Esophagus muscularis mucosa (tissue), 4 donors: Measurements from ENCODE around the gene NSL1. TPM values are rescaled to one million over a fixed set of nuclear protein-coding genes. Genes with fewer than 3 reads are reported as not detected.
A peak's percentile ranks its signal among the peaks of the same experiment; 100 is the strongest.

ENCODE experiments used
- DNase-seq: peaks from one replicate; pipeline ENCODE4 v3.0.0-alpha.2; 2017; ENCODE audit errors: extremely low spot score
- H3K27ac ChIP-seq, 4 donors: fragments of 200-600 bp; sonication (generic); replicated peaks in 1 of 4; 1 replicate in 3 of 4; 2 replicates in 1 of 4; pipeline ENCODE4 v1.5.1; 2016 to 2019; ENCODE audit warnings: mild to moderate bottlenecking in 1 of 4
- H3K27me3 ChIP-seq, 4 donors: fragments of 200-600 bp; sonication (generic); one replicate each; pipeline versions ENCODE4 v1.5.1 to v1.6.0; 2016 to 2019
- H3K36me3 ChIP-seq, 4 donors: fragments of 200-600 bp; sonication (generic); one replicate each; pipeline ENCODE4 v1.5.1; 2016 to 2019
- H3K4me1 ChIP-seq, 4 donors: fragments of 200-600 bp; sonication (generic); one replicate each; pipeline ENCODE4 v1.5.1; 2016 to 2019
- H3K4me3 ChIP-seq, 4 donors: fragments of 200-600 bp; sonication (generic); 1 replicate in 2 of 4; 2 replicates in 2 of 4; pipeline ENCODE4 v1.5.1; 2016 to 2019; ENCODE audit warnings: mild to moderate bottlenecking in 4 of 4, moderate library complexity in 1 of 4
- H3K9me3 ChIP-seq, 4 donors: fragments of 200-600 bp; sonication (generic); 1 replicate in 3 of 4; 2 replicates in 1 of 4; pipeline ENCODE4 v1.5.1; 2016 to 2019
- CTCF ChIP-seq, 3 experiments: fragments of 200-600 bp in 2 of 3; fragments of 450-650 bp in 1 of 3; sonication (generic) in 2 of 3; IDR thresholded peaks; one replicate each; pipeline ENCODE4 v1.5.1; 2017 to 2019; ENCODE audit warnings: antibody characterized with exemption in 3 of 3, mild to moderate bottlenecking in 2 of 3, moderate library complexity in 1 of 3
- EP300 ChIP-seq: sonication (generic); formaldehyde crosslinking; IDR thresholded peaks from one replicate; pipeline ENCODE4 v1.6.1; 2017; ENCODE audit warnings: antibody characterized with exemption
- POLR2A ChIP-seq: fragments of 450-650 bp; IDR thresholded peaks from one replicate; pipeline ENCODE4 v1.6.1; 2017; ENCODE audit warnings: antibody characterized with exemption, moderate library complexity, mild to moderate bottlenecking, low read depth
- POLR2AphosphoS5 ChIP-seq, 2 donors: sonication (generic); formaldehyde crosslinking; IDR thresholded peaks; one replicate each; pipeline ENCODE4 v1.6.1; 2017; ENCODE audit warnings: antibody characterized with exemption in 2 of 2
- WGBS: methylation state at CpG from one replicate; pipeline ENCODE4 v1.1.5; 2018; 5-methylcytosine and 5-hydroxymethylcytosine counted together
- intact Hi-C: fragments of 100-400 bp; cut with DNase I; formaldehyde crosslinking; loops from one replicate; pipeline ENCODE4 v1.15.1; 2023
- total RNA-seq, 4 donors: library from RNA; depleted of rRNA; stranded (reverse); fragments of >200 nt; gene quantifications; one replicate each; pipeline versions ENCODE4 v1.1.0 to v1.2.1, GENCODE V29; 2016

Gene NSL1
- total RNA-seq, 4 donors from 2014 or later = 20.0 to 42.0 (median 30.8) TPM

- H3K36me3 ChIP-seq = no peaks in the 10 kb centered on the region
- H3K9me3 ChIP-seq = no peaks in the 10 kb centered on the region
- H3K27me3 ChIP-seq = no peaks in the 10 kb centered on the region
- intact Hi-C loops = no loop called here
- no peak overlapping the region for H3K4me3 ChIP-seq
- H3K4me1 ChIP-seq = peaks cover 17 to 35% (median 24%) of the 10 kb centered on the region in 4 donors
- no peak overlapping the region for H3K27ac ChIP-seq
- TF ChIP-seq CTCF (IDR thresholded peaks at IDR 0.05) (peak; percentile 47 to 74 (median 54)), POLR2AphosphoS5 (IDR thresholded peaks at IDR 0.05) (no peak)
- WGBS = 60% methylated on average over 4 of the region's 4 CpGs
- no peak for DNase-seq
Measured at GRCh38 chr1:212749821-212750535, 41.6 kb downstream of the NSL1 start.

- no peak overlapping the region for H3K27ac ChIP-seq
- intact Hi-C loops = no loop called here
- WGBS = 100% methylated on average over 3 of the region's 3 CpGs
- peaks cover 8 to 10% (median 9%) of the 10 kb centered on the region in 4 donors for H3K4me1 ChIP-seq
- no peak for DNase-seq
- TF ChIP-seq EP300 (no peak), CTCF (IDR thresholded peaks at IDR 0.05) (no peak), POLR2A (no peak), POLR2AphosphoS5 (IDR thresholded peaks at IDR 0.05) (no peak)
- H3K4me3 ChIP-seq = no peak overlapping the region
- H3K36me3 ChIP-seq = peaks cover 0 to 2% (median under 1%) of the 10 kb centered on the region in 4 donors
- no peaks in the 10 kb centered on the region for H3K27me3 ChIP-seq
- no peaks in the 10 kb centered on the region for H3K9me3 ChIP-seq
Measured at GRCh38 chr1:212746546-212746945, 45.0 kb downstream of the NSL1 start.

GRCh38 chr1:212745303-212745702 is 46.3 kb downstream of the NSL1 start:
- intact Hi-C loops = no loop called here
- no peak for TF ChIP-seq POLR2AphosphoS5 (IDR thresholded peaks at IDR 0.05)
- TF ChIP-seq CTCF (IDR thresholded peaks at IDR 0.05) = no peak
- TF ChIP-seq POLR2A = no peak
- no peak for TF ChIP-seq EP300
- peaks cover 0 to 8% (median 3%) of the 10 kb centered on the region in 4 donors for H3K36me3 ChIP-seq
- H3K9me3 ChIP-seq = no peaks in the 10 kb centered on the region
- no peak overlapping the region for H3K4me3 ChIP-seq
- peaks cover 5 to 10% (median 7%) of the 10 kb centered on the region in 4 donors for H3K4me1 ChIP-seq
- no peaks in the 10 kb centered on the region for H3K27me3 ChIP-seq
- no peak for DNase-seq
- no peak overlapping the region for H3K27ac ChIP-seq

- TF ChIP-seq POLR2A (no peak), EP300 (no peak), POLR2AphosphoS5 (IDR thresholded peaks at IDR 0.05) (no peak)
- no peak for DNase-seq
- peaks cover 0 to 8% (median 3%) of the 10 kb centered on the region in 4 donors for H3K36me3 ChIP-seq
- no peaks in the 10 kb centered on the region for H3K4me1 ChIP-seq
- no peak overlapping the region for H3K27ac ChIP-seq
- no peaks in the 10 kb centered on the region for H3K9me3 ChIP-seq
- intact Hi-C loops = no loop called here
- WGBS = 92% methylated on average over 4 of the region's 4 CpGs
- H3K4me3 ChIP-seq = no peak overlapping the region
- no peaks in the 10 kb centered on the region for H3K27me3 ChIP-seq
Measured at GRCh38 chr1:212743901-212744475, 47.6 kb downstream of the NSL1 start.

- H3K9me3 ChIP-seq = no peaks in the 10 kb centered on the region
- WGBS = 88% methylated on average over 1 of the region's 1 CpG
Measured at GRCh38 chr1:212738330-212738729, 53.2 kb downstream of the NSL1 start.

More at GRCh38 chr1:212738330-212738729, 53.2 kb downstream of the NSL1 start:
- no peaks in the 10 kb centered on the region for H3K4me1 ChIP-seq
- H3K4me3 ChIP-seq = no peak overlapping the region
- no peak for DNase-seq
- intact Hi-C loops = no loop called here
- peaks cover 0 to 12% (median 4%) of the 10 kb centered on the region in 4 donors for H3K36me3 ChIP-seq
- TF ChIP-seq POLR2AphosphoS5 (IDR thresholded peaks at IDR 0.05) (no peak), POLR2A (no peak)
- no peaks in the 10 kb centered on the region for H3K27me3 ChIP-seq
- H3K27ac ChIP-seq = no peak overlapping the region
